Adipocyte (in vitro differentiated cells): Measurements from ENCODE around the gene COBL.

Experiments used
- DNase-seq: peaks from one replicate; pipeline ENCODE4 v3.0.0-alpha.2; 2015; ENCODE audit warnings: low read depth
- H3K27me3 ChIP-seq: replicated peaks from 2 replicates; pipeline ENCODE4 v1.7.0; 2013; ENCODE audit warnings: mild to moderate bottlenecking, low read length, moderate library complexity; ENCODE audit not compliant: control insufficient read depth, insufficient read depth
- H3K36me3 ChIP-seq: 2 replicates; pipeline ENCODE4 v1.7.0; 2013; ENCODE audit warnings: low read length, mild to moderate bottlenecking, moderate library complexity; ENCODE audit not compliant: control insufficient read depth, insufficient read depth, severe bottlenecking
- H3K4me1 ChIP-seq: 2 replicates; pipeline ENCODE4 v1.7.0; 2013; ENCODE audit warnings: mild to moderate bottlenecking, low read length, moderate library complexity; ENCODE audit not compliant: control insufficient read depth, insufficient read depth
- H3K4me3 ChIP-seq: 2 replicates; pipeline ENCODE4 v1.7.0; 2013; ENCODE audit warnings: mild to moderate bottlenecking, low read length, moderate library complexity
- H3K9ac ChIP-seq: 2 replicates; pipeline ENCODE4 v1.7.0; 2013; ENCODE audit warnings: mild to moderate bottlenecking, low read length, moderate library complexity
- H3K9me3 ChIP-seq: 2 replicates; pipeline ENCODE4 v1.7.0; 2013; ENCODE audit warnings: mild to moderate bottlenecking, low read length, moderate library complexity; ENCODE audit not compliant: control insufficient read depth

COBL gene

GRCh38 chr7:51236470-51237132 is 80.0 kb downstream of the COBL start:
- H3K9me3 ChIP-seq = no peaks in the 10 kb centered on the region
- no peak for DNase-seq
- no peaks in the 10 kb centered on the region for H3K4me1 ChIP-seq
- H3K9ac ChIP-seq = no peak overlapping the region
- peaks cover 15% of the 10 kb centered on the region for H3K27me3 ChIP-seq
- no peaks in the 10 kb centered on the region for H3K36me3 ChIP-seq
- H3K4me3 ChIP-seq = no peak overlapping the region

DNA sequence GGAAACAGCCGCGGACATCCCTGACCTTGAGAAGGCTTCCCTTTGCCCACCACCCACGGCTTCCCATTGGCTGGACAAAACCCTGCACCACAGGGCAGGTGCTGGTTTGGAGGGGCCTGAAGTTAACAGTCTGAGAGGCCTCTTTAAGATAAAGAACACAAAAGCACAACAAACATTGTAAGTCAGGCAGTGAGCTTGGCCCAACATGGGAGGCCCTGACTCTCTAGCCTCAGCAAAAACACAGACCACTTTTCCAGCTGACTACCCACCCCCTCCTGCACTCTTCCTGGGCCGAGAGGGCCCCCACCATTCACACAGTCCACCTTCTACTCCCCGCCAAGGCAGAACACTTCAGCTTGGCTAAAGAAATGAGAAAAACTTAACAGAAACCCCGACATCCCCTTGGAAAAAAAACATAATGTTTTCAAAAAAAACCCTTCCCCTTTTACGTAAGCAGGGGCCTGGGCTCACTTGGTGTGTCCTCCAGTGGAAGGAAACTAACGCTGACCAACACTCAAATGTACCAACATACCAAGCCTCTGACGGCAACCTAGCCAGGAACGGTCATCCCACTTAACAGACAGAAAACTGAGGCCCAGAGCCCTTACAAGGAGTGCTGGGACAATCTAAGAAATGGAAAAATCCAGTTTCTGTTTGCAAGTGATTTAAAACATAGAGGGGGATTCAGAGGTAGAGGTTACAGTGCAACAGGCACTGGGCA is 80.9 kb downstream of the COBL start:
- Histone ChIP-seq H3K4me3 (no peak overlapping the region), H3K27me3 (peaks cover 19% of the 10 kb centered on the region), H3K4me1 (no peaks in the 10 kb centered on the region), H3K9me3 (no peaks in the 10 kb centered on the region), H3K9ac (no peak overlapping the region), H3K36me3 (no peaks in the 10 kb centered on the region)
- no peak for DNase-seq

DNA sequence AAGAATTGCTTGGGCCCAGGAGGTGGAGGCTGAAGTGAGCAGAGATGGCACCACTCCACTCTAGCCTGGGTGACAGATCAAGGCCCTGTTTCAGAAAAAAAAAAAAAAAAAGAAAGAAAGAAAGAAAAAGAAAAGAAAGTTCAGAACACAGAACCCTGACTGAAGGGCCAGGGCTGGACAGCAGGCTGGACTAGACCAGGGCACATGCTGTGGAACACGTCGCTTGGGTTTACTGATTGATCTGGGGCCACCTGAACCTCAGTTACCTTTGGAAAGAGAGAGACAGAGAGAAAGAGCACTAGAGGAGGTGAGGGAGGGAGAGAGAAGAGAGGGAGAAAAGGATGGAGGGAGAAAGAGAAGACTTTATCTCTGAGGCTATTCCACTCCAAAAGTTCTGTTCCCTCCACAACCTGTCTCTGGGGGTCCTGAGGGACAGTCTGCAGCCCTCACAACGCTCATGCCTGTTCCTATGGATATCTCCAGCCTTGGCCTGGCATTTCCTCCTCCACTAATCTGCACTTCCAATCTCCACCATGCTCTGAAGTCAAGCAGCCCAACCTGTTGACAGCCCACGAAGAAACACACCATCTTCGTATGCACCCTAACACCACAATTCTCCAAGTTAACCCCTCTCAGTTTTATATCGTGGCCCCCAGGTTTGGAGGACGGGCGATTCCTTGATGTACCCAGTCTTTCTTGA is 81.8 kb downstream of the COBL start:
- Histone ChIP-seq H3K9ac (no peak overlapping the region), H3K4me1 (no peaks in the 10 kb centered on the region), H3K9me3 (no peaks in the 10 kb centered on the region), H3K27me3 (peaks cover 28% of the 10 kb centered on the region), H3K4me3 (no peak overlapping the region), H3K36me3 (no peaks in the 10 kb centered on the region)
- no peak for DNase-seq

DNA sequence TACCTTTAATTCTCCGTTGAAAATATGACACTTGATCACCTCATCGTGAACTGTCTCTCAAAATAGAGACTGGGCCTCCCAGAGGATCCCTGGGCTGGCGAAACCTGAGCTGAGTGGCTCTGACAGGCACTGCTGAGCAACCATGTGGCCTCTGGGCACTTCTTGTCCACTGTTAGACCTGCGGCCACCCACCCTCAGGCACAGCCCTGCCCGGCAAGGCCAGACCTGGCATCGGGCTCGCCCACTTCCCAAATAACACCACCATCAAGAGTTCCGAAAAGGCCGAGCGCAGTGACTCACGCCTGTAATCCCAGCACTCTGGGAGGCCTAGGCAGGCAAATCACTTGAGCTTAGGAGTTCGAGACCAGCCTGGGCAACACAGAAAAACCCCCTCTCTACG is 82.5 kb downstream of the COBL start:
- no peaks in the 10 kb centered on the region for H3K36me3 ChIP-seq
- DNase-seq = no peak
- H3K4me1 ChIP-seq = no peaks in the 10 kb centered on the region
- peaks cover 31% of the 10 kb centered on the region for H3K27me3 ChIP-seq
- H3K9me3 ChIP-seq = no peaks in the 10 kb centered on the region
- no peak overlapping the region for H3K4me3 ChIP-seq
- no peak overlapping the region for H3K9ac ChIP-seq

GRCh38 chr7:51233374-51233773 is 83.2 kb downstream of the COBL start:
- Histone ChIP-seq H3K27me3 (peaks cover 34% of the 10 kb centered on the region), H3K9me3 (no peaks in the 10 kb centered on the region), H3K4me1 (no peaks in the 10 kb centered on the region), H3K9ac (no peak overlapping the region), H3K36me3 (no peaks in the 10 kb centered on the region), H3K4me3 (no peak overlapping the region)
- DNase-seq = no peak

DNA sequence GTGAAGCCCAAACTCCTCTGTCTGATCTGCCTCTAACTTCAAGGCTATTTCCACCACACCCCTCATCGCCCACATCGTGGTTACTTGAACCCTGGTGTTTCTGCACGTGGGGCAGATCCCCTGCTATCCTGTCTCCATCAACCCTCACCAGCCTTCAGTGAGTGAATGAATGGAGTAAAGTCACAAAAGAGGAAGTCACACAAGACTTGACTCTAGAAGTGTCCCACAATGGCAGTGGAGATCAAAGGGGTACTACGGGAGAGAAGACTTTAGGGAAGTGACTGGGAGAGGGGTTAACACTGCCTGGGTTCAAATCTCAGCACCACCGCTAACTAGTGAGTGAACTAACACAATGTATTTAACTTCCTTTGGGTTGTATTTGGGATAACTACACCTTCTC is 85.9 kb downstream of the COBL start:
- H3K4me1 ChIP-seq = peaks cover 3% of the 10 kb centered on the region
- no peaks in the 10 kb centered on the region for H3K9me3 ChIP-seq
- DNase-seq = no peak
- no peak overlapping the region for H3K4me3 ChIP-seq
- H3K36me3 ChIP-seq = no peaks in the 10 kb centered on the region
- peaks cover 31% of the 10 kb centered on the region for H3K27me3 ChIP-seq
- no peak overlapping the region for H3K9ac ChIP-seq

- Histone ChIP-seq H3K9ac (no peak overlapping the region), H3K36me3 (no peaks in the 10 kb centered on the region), H3K9me3 (no peaks in the 10 kb centered on the region), H3K27me3 (peaks cover 31% of the 10 kb centered on the region), H3K4me1 (peaks cover 3% of the 10 kb centered on the region), H3K4me3 (no peak overlapping the region)
- no peak for DNase-seq
These were observed 86.3 kb downstream of the COBL start for GRCh38 chr7:51230324-51230625.

GRCh38 chr7:51229620-51230323 is 86.8 kb downstream of the COBL start:
- Histone ChIP-seq H3K27me3 (peaks cover 31% of the 10 kb centered on the region), H3K9ac (no peak overlapping the region), H3K36me3 (no peaks in the 10 kb centered on the region), H3K4me3 (no peak overlapping the region), H3K9me3 (no peaks in the 10 kb centered on the region), H3K4me1 (peaks cover 3% of the 10 kb centered on the region)
- DNase-seq = no peak

- peaks cover 3% of the 10 kb centered on the region for H3K4me1 ChIP-seq
- peaks cover 31% of the 10 kb centered on the region for H3K27me3 ChIP-seq
- no peaks in the 10 kb centered on the region for H3K36me3 ChIP-seq
- no peak overlapping the region for H3K9ac ChIP-seq
- no peak overlapping the region for H3K4me3 ChIP-seq
- no peaks in the 10 kb centered on the region for H3K9me3 ChIP-seq
- no peak for DNase-seq
These were observed 87.5 kb downstream of the COBL start for GRCh38 chr7:51229106-51229537.

- Histone ChIP-seq H3K9me3 (no peaks in the 10 kb centered on the region), H3K4me1 (peaks cover 3% of the 10 kb centered on the region), H3K27me3 (peaks cover 31% of the 10 kb centered on the region), H3K36me3 (no peaks in the 10 kb centered on the region), H3K9ac (no peak overlapping the region), H3K4me3 (no peak overlapping the region)
- no peak for DNase-seq
These were observed 88.1 kb downstream of the COBL start for GRCh38 chr7:51228386-51228958.

GRCh38 chr7:51227861-51228260 is 88.7 kb downstream of the COBL start:
- H3K9me3 ChIP-seq = no peaks in the 10 kb centered on the region
- no peak overlapping the region for H3K9ac ChIP-seq
- no peak for DNase-seq
- H3K27me3 ChIP-seq = peaks cover 31% of the 10 kb centered on the region
- H3K36me3 ChIP-seq = no peaks in the 10 kb centered on the region
- peaks cover 3% of the 10 kb centered on the region for H3K4me1 ChIP-seq
- no peak overlapping the region for H3K4me3 ChIP-seq
